Adipose tissue (tissue), 3 donors: Measurements from ENCODE around the gene INPP4B. TPM values are rescaled to one million over a fixed set of nuclear protein-coding genes. Genes with fewer than 3 reads are reported as not detected.
"Not testable (repeated sequence)": the region's sequence is repeated elsewhere in the genome, so short reads cannot be mapped to it uniquely, and the experiment has no call there.

Experiments used
- H3K27ac ChIP-seq: one replicate; pipeline ENCODE4 v1.5.1; 2013; ENCODE audit warnings: low read depth, low read length
- WGBS, 3 donors: extraction: QIAGEN DNeasy Blood & Tissue Kit; methylation state at CpG; one replicate each; pipeline ENCODE4 v1.1.7; 2013; 5-methylcytosine and 5-hydroxymethylcytosine counted together
- polyA plus RNA-seq, 3 donors: library from polyadenylated mRNA; stranded (reverse); fragments of 200-250 nt; gene quantifications; one replicate each; pipeline ENCODE4 v1.2.3, GENCODE V29; 2013
- donor health status: healthy with polysubstance abuse.
- donor health status: Bipolar disorder and iron deficiency.
- donor health status: healthy.

The INPP4B gene
- polyA plus RNA-seq, 3 donors: 1.5 to 2.9 (median 2.4) TPM

DNA sequence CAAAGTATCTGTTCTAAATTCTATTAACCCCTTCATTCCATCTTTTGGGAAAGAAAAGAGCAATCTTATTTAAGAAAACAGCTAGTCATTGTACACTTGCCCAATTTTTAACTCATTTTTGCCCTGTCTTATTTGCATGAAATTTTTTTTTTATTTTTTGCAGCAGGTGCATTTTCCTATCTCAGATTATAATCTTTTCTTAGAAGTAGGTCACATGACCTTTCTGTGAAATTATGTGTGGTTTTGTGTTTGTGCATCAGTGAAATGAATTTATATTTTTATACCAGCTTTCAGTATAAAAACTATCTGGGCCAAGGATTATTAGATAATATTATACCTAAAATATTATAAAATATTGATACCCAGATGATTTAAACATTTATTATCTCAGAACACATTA, 145.6 kb downstream of the INPP4B start:
- no peak overlapping the region for H3K27ac ChIP-seq

DNA sequence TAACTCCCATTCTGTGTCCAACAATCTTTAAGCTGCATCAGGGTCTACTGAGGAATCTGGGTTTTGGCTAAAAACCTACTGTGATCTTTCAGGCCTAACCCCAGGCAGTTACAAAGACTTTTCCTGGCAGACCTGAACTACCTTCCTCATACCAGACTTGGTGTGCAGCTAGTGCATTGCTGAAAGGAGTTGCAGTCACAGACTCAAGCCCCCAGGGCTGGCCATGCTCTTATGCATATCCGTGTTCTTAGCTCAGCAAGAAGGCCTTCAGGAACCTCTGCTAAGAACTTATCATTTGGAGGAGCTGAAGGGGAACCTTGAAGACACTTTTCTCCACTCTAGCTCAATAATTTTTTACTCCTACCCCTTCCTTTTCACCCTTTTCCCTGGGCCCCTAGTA, 147.5 kb downstream of the INPP4B start:
- WGBS, 3 donors: 76 to 85% (median 79%) methylated on average over 1 of the region's 1 CpG

DNA sequence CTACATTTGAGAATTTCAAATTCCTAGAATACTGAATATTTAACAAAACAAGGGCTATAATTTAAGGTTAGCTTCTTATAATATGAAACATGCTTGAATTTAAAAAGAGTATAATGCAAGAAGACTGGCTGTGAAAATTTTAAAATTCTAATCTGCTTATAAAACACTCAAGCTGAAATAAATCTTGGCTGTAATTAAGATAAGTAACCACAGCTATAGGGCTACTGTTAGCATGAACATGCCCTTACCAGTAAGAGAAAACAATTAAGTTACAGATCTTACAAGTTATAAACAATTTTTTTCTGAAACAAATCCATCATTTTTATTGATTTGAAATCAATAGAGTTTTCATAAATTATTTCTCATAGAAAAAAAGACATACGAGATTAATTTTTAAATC, 148.2 kb downstream of the INPP4B start:
- no peak overlapping the region for H3K27ac ChIP-seq
- 83 to 93% (median 90%) methylated on average over 1 of the region's 1 CpG for WGBS, 3 donors

More for the DNA sequence above, 147.5 kb downstream of the INPP4B start:
- H3K27ac ChIP-seq: no peak overlapping the region

DNA sequence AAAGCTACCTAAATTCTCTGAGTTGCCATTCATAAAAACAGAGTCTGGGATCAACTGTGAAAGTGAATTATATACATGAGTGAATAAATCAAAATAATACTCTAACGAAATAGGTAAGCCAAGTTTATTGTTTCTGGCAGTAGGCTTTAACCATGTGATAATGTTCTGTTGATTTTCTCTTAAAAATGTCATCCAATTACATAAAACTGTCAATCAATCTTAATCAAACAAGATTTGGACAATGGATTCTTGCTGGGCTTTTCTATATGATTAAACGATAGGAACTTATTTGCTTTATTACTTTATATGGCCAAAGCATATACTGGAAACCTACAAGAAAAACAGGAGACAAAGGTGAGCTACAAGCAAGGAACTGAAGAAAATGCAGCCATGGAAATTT, 148.8 kb downstream of the INPP4B start:
- WGBS, 3 donors: 65 to 75% (median 65%) methylated on average over 2 of the region's 2 CpGs
- H3K27ac ChIP-seq: no peak overlapping the region

DNA sequence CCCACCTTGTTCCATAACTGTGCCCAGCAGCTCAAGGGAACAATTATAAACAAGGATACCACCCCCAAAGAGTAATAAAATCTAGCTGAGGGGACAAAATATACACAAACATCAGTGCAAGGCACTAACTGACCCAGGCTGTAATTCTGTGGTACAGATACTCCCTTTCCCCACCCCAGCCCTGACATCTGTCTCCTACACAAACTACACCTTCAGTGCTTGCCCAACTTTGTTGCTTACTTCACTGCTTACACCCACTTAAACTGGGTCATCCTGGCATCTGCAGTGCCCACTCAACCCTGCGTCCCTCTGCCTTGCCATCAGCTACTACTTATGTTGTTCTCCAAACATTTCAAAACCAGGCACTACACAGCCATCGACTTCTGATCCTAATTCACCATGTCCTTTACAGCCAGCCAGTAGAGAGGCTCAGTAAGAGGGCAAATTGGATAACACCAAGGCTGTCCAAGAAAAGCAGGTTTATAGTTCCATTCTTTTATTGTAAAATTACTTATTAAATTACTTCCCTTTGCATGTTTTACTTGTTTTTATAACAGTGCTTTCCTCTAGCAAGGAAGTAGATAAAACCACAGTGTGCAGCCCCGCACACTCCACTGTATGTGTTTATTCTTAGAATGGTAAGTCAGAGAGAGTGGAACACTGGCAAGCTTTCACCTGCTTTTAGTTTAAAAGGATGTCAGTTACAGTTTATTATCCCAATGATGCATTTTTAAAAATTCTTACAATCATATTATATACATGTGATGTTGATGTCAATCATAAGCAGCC, 149.6 kb downstream of the INPP4B start:
- WGBS, 3 donors: 48 to 84% (median 60%) methylated on average over 3 of the region's 3 CpGs
- H3K27ac ChIP-seq: no peak overlapping the region

DNA sequence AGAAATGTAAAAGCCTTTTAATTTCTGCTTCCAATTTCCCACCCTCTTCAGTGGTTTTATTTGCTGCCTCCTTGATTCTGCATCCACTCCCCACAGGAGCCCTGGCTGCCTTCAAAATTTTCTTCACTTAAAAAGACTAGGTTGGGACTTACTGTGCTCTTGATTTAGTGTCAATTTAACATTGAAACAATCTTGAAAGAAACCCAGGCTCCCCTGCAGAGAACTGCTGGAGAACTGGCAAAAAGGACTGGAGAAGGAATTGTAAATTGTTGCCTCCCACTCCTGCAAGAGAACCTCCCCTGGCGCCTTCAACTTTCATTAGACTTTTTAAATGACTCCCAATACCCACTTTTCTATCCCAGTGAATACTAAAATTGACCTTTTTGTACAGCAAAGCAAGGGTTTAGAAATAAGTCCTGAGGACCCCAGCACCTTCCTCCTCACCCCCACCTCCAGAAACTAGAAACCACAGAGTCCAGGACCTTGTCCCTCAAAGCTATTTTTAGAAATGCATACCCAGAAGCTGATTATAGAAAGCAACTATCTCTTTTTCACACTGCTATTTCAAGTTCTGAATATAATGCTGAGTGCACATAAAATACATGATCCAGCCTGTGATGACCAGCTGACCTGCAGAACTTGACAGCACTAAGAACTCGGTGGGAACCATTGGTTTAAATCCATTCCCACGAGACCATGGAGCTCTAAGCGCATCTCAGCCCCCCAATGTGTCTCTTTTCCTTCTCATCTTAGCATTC, 155.5 kb downstream of the INPP4B start:
- no peak overlapping the region for H3K27ac ChIP-seq
- 85 to 92% (median 91%) methylated on average over 4 of the region's 4 CpGs for WGBS, 3 donors

DNA sequence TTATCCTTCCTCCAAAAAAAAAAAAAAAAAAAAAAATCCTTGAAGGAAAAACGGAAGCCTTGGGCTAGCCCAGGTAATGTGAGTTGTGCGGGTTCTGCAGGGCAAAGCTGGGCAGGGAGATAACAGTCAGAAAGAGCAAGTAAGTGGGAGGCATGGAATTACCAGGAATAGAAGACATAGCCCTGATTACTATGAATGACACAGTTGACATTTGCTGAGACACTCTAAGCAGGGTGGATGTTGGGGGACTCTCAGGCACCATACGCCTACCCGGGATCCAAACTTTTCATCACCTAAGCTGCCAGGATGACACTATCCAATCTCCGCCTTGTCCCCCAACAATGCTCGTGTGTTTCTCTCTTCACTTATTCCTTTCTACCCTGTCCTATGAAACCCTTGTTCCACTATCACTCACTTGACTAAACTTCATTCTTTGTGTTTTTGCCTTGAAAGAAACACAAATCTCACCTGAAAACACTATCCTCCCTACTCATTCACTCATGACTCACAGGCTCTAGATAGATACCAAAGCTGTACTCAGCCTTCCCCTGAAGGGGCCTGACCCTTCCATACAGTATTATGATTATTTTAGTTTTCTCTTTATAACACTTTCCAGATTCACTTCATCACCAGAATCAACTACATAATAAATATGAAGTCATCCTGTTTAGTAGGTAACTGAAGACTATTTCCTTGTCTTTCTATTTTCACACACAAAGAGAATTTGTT, 158.4 kb downstream of the INPP4B start:
- WGBS, 3 donors: 88 to 92% (median 90%) methylated on average over 6 of the region's 6 CpGs
- H3K27ac ChIP-seq: no peak overlapping the region

DNA sequence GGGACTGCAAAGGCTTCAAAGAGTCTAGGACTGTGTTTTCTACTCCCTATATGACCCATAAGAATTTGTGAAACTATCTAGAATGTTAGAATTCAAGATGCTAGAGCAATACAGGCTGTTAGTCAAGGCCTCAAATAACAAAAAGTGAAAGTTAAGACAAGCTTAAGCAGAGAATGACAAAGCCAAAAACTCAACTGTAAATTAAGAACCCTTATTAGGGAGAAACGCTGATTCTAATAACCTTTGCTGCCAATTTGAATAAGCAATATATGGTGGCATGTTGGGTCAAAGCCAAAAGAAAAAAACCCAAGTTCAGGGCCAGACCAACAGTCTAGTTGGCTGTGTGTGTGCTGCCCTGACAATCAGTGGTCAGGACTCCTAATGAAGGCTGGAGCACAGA, 160.0 kb downstream of the INPP4B start:
- H3K27ac ChIP-seq: no peak overlapping the region
- WGBS, 3 donors: 36 to 54% (median 53%) methylated on average over 1 of the region's 1 CpG

DNA sequence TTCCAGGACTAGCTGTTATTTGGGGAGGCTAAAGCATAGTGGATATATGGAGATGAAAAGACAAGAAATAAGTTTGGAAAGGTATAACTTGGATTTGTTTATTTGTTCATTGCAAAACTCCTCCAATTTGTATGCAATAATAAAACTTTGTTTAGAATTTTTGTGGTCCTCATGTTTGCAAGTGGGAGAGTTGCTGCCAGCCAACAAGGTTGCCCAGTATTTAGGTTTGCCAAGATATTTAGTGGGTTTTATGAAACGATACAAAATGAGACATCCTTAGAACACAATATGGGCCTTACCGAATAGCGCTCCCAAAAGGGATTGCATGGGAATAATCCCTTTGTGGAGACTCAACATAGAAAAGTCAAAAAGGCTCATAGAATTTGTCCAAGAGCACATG, 162.1 kb downstream of the INPP4B start:
- H3K27ac ChIP-seq: no peak overlapping the region
- WGBS, 3 donors: 88 to 96% (median 95%) methylated on average over 3 of the region's 3 CpGs

DNA sequence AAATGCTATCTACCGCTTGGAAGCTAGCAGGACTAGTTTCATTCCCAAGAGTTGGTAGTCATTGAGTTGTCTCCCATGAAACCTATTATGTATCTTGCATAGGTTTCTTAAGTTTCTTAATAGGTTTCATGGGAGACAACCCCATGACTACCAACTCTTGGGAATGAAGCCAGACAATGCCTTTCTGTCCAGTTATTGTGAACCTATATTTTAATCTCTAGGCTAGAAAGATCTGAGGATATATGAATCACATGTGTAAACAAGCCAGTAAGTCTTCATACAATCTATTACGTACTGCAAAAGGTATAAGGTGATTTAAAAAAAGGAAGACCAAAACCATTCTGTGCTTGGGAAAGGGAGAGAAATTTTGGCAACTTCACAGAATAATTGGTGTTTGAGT, 162.6 kb downstream of the INPP4B start:
- whole genome bisulfite sequencing, 3 donors: 89 to 97% (median 92%) methylated on average over 2 of the region's 2 CpGs
- H3K27ac ChIP-seq: no peak overlapping the region

DNA sequence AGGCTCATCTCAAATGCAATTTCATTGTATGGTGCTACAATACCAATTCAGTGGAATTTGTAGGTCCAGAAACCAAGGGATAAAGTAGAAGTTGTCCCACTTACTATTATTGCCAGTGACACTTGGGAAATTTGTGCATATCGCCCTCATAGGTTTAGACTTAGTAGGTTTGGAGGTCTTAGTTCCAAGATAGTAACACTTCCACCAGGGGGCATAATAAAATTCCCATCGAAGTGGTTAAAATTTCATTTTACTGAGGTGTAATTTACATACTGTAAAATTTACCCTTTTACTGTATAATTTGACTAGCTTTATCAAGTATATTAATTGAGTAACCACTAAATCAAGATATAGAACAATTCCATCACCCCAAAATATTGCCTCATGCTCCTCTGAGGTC, 174.6 kb downstream of the INPP4B start:
- 81 to 88% (median 84%) methylated on average over 2 of the region's 2 CpGs for WGBS, 3 donors
- no peak overlapping the region for H3K27ac ChIP-seq

DNA sequence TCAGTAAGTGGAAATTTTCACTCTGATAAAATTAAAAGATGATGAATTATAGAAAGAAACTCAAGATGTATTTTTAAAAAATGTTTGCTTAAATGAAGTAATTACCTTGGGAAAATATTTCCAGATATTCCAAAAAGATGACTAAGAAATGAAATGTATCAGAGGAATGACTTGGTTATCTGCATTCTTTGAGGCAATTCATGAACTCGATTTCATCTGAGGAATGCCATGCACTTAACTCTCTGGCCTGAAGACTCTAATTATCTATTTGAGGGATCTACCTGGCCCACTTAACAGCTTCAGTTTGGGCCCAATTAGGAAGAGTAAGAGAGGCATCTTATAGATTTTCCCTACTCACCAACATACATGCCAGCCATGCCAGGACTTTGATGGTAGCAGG, 182.3 kb downstream of the INPP4B start:
- WGBS, 3 donors: 58 to 81% (median 73%) methylated on average over 1 of the region's 1 CpG
- H3K27ac ChIP-seq: no peak overlapping the region

DNA sequence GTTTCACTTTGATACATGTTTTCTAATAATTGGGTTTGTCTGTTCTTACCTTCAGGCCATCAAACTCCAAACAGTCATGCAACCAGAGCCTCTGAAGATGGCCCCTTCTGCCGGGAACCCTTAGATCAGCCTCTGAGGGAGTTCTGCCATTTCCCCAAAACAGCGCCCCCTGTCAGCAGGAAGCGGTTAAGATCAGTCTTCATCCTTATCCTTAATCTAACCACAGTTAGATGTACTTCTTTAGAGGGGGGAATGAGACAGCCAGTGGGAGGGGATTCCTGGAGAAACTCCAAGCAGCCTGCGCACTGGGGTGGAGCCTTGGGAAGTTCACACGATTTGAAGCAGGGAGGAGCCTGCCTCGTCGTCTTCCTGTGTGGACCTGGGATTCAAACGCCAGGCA, 185.4 kb downstream of the INPP4B start:
- no peak overlapping the region for H3K27ac ChIP-seq
- 83 to 85% (median 84%) methylated on average over 8 of the region's 8 CpGs for WGBS, 3 donors

DNA sequence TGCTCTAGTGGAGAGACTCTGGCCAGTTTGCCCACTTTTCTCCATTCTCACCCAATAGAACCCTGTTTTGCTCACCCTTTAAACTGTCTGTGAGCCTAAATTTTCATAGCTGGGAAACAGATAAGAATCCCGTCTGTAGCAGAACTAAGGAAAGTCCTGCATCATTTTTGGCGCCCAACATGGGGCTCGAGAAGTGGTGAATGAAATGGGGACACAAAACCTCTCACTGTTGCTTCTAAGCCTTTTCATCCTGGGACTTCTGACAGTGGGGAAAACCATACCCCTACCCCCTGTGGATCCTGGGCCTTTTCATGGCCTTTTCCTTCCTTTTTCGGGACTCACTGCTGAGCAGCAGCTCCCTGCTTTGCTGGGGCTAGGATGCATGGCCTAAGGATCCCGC, 189.9 kb downstream of the INPP4B start:
- WGBS, 3 donors: 84 to 97% (median 85%) methylated on average over 5 of the region's 5 CpGs
- no peak overlapping the region for H3K27ac ChIP-seq

DNA sequence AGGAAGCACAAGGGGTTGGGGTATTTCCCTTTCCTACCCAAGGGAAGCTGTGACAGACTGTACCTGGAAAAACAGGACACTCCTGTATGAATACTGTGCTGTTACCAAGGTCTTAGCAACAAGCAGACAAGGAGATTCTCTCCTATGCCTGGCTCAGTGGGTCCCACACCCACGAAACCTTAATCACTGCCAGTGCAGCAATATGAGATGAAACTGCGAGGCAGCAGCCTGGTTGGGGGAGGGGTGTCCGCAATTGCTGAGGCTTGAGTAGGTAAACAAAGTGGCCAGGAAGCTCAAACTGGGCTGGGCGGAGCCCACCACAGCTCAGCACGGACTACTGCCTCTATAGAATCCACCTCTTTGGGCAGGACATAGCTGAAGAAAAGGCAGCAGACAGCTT, 197.7 kb downstream of the INPP4B start:
- no peak overlapping the region for H3K27ac ChIP-seq
- 75 to 91% (median 83%) methylated on average over 5 of the region's 5 CpGs for whole genome bisulfite sequencing, 3 donors

DNA sequence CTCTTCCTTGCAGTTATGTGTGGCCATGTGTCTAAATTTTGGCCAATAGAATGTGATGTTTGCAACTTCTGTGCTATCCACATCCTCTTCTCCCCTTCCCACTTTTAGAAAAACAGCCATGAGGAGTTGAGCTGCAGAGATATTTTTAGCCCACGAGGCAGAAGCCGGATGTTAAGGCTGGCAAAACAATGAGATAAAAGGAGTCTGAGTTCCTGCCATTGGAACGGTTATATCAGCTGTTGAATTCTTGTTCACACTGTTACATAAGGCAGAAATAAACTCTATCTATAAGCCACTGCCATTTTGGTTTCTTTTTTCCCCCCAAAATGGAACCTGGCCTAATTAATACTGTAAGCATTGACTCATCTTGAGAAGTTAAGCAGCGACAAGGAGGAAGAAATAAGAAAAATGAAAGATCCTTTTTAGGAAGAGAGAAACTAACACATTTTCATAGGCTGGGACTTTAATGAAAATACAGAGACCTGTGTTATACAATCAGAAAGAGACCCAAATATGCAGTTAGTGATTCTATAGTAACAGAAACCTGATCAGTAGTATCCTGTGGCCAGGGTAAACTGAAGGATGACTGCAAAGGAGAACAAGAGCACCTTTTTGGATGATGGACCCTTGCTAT, 200.5 kb downstream of the INPP4B start:
- 46 to 60% (median 46%) methylated on average over 4 of the region's 4 CpGs for WGBS, 3 donors
- H3K27ac ChIP-seq: no peak overlapping the region

DNA sequence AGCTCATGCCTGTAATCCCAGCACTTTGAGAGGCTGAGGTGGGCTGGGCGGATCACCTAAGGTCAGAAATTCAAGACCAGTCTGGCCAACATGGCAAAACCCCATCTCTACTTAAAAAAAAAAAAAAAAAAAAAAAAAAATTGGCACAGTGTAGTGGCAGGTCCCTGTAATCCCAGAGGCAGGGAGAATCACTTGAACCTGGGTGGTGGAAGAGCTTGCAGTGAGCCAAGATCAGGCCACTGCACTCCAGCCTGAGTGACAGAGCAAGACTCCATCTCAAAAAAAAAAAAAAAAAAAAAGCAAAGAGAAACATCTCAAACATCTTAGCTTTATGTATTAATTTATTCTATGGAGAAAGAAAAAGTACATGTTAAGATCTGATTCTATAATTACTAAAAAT, 201.5 kb downstream of the INPP4B start:
- 92 to 95% (median 95%) methylated on average over 1 of the region's 1 CpG for WGBS, 3 donors
- H3K27ac ChIP-seq: not testable (repeated sequence)

DNA sequence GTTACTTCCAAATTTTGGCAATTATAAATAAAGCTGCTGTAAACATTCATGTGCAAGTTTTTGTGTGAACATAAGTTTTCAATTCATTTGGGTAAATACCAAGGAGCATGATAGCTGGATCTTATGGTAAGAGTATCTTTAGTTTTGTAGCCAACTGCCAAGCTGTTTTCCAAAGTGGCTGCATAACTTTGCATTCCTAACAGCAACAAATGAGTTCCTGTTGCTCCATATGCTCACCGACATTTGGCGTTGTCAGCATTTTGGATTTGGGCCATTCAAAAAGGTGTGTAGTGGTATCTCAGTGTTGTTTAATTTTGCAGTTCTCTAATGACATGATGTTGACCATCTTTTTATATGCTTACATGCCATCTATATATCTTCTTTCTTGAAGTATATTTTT, 208.5 kb downstream of the INPP4B start:
- 92 to 95% (median 95%) methylated on average over 2 of the region's 2 CpGs for WGBS, 3 donors
- no peak overlapping the region for H3K27ac ChIP-seq

DNA sequence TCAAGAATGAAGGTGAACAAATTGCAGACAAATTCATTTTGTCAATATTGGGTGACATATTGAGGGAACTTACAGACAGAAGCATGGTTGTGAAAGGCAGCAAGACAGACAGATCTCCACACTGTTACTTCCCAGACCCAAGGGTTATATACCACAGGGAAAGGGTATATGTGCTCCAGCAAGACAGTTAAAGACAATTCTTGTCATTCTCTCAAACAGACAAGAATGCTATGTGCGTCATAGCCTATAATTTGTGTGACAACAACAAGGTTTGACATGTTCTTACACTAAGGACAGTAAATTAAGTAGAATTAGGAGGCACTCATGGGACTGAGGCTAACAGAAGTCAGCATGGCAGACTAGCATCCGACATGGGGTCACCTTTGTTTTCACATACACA, 214.3 kb downstream of the INPP4B start:
- no peak overlapping the region for H3K27ac ChIP-seq
- WGBS, 3 donors: 75 to 91% (median 87%) methylated on average over 2 of the region's 2 CpGs
